Esophagus muscularis mucosa (tissue), 3 donors: ENCODE measurements around the gene NSF.
"Not testable (repeated sequence)": the region's sequence is repeated elsewhere in the genome, so short reads cannot be mapped to it uniquely, and the experiment has no call there.

Experiments
- POLR2A ChIP-seq: fragments of 450-650 bp; IDR thresholded peaks from one replicate; pipeline ENCODE4 v1.6.1; 2017; ENCODE audit warnings: antibody characterized with exemption, moderate library complexity, mild to moderate bottlenecking, low read depth
- TF ChIP-seq, protein P1 (sequence below), 3 experiments: fragments of 200-600 bp in 2 of 3; fragments of 450-650 bp in 1 of 3; sonication (generic) in 2 of 3; IDR thresholded peaks; one replicate each; pipeline ENCODE4 v1.5.1; 2017 to 2019; ENCODE audit warnings: antibody characterized with exemption in 3 of 3, mild to moderate bottlenecking in 2 of 3, moderate library complexity in 1 of 3

DNA sequence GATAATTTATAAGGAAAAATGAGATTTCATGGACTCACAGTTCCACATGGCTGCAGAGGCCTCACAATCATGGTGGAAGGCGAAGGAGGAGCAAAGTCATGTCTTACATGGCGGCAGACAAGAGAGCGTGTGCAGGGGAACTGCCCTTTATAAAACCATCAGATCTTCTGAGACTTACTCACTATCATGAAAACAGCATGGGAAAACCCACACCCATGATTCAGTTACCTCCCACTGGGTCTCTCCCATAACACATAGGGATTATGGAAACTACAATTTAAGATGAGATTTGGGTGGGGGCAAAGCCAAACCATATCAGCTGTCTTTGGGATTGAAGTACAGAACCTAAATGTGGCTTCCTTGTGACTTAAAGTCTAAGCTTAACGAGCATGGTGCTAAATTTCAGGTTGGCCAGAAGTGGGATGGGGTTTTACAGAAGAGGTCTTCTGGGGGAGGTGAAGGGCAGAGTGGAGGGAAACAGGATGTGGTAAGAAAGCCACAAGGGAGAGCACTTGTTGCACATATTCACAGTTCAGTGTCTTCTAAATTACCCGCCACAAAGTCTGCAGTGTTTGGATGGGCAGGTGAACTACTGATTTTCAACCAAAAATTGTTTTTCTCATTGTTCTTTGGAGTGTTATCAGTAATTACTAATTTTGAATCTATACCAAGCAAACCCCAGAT lies 38.4 kb downstream of the NSF start:
- TF ChIP-seq, protein P1, sequence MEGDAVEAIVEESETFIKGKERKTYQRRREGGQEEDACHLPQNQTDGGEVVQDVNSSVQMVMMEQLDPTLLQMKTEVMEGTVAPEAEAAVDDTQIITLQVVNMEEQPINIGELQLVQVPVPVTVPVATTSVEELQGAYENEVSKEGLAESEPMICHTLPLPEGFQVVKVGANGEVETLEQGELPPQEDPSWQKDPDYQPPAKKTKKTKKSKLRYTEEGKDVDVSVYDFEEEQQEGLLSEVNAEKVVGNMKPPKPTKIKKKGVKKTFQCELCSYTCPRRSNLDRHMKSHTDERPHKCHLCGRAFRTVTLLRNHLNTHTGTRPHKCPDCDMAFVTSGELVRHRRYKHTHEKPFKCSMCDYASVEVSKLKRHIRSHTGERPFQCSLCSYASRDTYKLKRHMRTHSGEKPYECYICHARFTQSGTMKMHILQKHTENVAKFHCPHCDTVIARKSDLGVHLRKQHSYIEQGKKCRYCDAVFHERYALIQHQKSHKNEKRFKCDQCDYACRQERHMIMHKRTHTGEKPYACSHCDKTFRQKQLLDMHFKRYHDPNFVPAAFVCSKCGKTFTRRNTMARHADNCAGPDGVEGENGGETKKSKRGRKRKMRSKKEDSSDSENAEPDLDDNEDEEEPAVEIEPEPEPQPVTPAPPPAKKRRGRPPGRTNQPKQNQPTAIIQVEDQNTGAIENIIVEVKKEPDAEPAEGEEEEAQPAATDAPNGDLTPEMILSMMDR (IDR thresholded peaks at IDR 0.05), result not testable (repeated sequence)
- not testable (repeated sequence) for TF ChIP-seq POLR2A
